HG03045 (cell line): ENCODE results near the gene ABCA2.
"Not testable (repeated sequence)": the region's sequence is repeated elsewhere in the genome, so short reads cannot be mapped to it uniquely, and the experiment has no call there.

ENCODE experiments used
- ATAC-seq: cut with Tn5 transposase; IDR thresholded peaks from one replicate; pipeline ENCODE4 v1.9.1; 2021; ENCODE audit warnings: mild to moderate bottlenecking, moderate library complexity; ENCODE audit not compliant: unreplicated experiment

Gene ABCA2

DNA sequence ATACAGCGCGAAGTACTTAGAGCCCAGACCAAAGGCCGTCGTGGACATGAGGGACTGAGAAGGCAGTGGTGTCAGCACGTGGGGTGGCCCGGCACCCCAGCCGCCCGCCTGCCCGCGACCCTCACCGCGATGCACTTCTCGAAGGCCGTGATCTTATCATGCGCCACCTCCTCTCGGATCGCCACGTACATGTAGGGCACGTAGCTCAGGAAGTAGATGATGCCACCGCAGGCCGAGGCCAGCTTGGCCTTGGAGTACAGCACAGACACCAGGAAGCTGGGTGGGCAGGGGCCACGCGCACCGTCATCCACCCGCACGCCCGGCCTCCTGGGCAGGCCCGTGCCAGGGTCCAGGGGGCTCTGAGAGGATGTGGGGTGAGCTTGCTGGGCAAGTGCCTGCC, 11.0 kb downstream of the ABCA2 start:
- no peak for ATAC-seq

- no peak for ATAC-seq
These were observed 11.6 kb downstream of the ABCA2 start for GRCh38 chr9:137016436-137016835.

GRCh38 chr9:137015976-137016375, 12.1 kb downstream of the ABCA2 start:
- no peak for ATAC-seq

DNA sequence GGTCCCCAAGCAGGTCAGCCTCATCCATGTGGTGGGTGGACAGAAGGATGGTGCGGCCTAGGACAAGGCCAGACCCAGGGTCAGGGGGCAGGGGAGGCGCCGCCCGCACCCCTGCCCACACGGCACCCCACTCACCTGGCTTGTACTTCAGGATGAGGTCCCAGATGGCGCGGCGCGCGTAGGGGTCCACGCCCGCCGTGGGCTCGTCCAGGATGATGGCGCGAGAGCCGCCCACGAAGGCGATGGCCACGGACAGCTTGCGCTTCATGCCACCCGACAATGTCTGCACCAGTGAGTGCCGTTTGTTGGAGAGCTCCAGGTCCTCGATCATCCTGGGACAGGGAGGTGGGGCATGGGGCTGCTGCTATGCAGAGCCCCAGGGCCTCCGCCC, 12.5 kb downstream of the ABCA2 start:
- no peak for ATAC-seq

DNA sequence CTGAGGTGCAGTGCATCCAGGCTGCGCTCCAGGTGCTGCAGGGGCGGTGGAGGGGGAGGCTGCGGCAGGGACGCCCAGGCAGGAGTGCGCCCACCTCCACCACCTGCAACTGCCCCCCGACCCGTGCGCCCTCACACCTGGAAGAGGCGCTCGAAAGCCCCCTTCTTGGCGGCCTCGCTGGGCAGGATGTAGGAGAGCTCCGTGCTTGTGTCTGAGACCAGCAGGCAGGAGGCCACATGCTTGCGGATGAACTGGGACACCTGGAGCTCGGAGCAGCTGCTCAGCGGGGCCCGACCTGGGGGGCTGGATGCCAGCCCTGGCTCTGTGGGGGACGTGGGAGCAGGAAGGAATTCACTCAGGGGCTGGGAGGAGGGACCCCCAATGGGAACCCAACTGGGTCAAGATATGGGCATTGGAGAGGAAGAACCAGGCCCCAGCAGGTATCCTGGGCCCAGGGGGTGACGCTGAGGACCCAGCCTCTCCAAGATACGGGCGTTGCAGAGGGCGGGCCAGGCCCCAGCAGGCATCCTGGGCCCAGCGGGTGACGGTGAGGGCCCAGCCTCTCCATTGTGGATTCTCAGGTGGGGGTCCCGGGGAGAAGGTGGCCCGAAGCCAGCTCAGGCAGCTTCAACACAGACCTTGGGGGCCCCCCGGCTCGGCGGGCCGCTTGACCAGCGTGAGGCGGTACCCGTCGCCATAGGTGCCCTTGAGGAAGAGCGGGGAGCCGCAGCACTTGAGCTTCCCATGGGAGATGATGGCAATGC, 13.1 kb downstream of the ABCA2 start:
- ATAC-seq: no peak

DNA sequence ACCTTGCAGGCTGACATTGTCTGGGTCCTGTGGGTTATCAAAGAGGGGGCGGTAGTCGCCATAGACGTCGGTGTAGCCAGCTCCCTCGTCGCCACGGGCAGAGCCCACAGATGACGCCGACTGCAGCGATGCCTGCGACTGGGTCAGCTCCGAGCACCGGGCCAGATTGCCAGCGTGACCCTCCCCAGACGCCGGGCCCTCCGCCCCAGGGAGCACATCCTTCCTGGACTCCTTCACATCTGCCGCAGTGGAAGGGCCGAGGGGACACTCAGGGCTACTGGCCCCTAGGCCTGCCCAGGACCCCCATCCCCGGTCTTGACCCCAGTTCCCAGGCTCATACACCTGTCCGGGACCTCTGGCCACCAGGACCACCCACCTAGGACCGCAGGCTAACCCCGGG, 13.9 kb downstream of the ABCA2 start:
- ATAC-seq: no peak

GRCh38 chr9:137013571-137013940, 14.5 kb downstream of the ABCA2 start:
- no peak for ATAC-seq

DNA sequence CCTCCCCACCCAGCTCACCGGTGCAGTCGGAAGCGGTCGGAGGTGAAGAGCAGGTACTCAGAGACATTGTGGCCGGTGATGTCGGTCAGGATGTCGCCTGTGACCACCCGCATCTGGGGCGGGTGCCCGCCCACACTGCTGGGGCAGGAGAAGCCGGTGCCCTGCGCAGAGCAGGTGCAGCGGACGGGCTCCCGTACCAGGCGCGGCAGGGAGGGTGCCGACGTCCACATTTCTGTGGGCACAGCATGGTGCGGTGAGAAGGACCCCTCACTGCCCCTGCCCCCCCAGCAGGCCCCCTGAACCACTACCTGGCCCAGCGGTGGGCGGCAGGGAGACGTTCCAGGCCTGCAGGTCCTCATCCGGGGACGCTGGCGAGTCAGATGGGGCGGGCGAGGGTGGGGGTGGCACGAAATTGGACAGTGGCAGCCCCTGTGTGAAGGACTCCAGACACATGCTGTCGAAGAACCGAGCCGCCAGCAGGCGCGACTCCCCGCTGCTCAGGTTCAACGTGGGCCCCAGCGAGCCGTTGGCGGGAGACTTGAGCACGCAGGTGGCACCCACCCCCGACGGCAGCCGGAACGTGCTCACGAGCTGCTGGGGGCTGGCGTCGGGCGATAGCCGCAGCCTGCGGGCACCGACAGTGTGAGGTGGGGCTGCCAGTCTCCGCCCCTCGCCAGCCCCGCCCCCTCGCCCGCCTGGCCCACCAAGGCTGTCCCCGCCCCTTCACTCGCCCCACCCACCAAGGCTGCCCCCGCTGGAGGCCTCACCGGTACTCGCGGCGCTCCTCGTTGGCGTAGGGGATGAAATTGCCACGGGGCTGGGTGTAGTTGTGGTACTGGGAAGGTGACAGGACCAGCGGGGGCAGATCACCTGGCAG, 15.1 kb downstream of the ABCA2 start:
- no peak for ATAC-seq

DNA sequence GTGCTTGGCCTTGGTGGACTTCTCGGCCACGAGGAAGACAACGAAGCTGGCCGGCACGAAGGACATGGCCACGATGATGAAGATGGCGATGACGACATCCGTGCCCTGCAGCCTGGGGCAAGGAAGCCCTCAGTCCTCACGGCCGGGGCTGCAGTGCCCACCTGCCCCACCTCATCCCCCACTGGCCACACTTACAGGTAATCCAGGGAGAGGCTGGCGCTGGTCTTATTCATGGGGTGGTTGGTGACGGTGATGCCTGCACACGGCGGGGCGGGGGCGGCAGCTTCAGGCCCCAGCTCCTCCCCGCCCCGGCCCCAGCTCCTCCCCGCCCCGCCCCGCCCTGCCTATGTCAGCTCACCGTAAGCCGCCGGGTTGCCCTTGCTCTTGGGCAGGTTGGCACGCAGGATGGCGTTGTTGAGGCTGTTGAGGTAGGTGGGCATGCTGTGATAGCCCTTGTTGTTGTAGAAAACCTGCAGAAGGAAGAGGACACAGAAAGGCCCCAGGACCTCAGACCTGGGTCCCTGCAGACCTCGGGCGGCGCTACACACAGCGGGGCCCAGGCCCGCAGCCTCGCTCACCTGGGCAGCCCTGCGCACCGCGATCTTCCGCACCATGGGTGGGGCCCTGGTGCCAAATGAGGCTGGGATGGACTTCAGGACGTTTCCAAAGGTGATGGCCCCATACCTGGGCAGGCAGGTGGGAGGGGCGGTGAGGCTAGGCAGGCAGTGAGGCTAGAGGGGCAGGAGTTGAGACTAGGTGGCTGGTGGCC, 15.9 kb downstream of the ABCA2 start:
- ATAC-seq: no peak

- no peak for ATAC-seq
These were observed 16.9 kb downstream of the ABCA2 start for GRCh38 chr9:137011156-137011555.

DNA sequence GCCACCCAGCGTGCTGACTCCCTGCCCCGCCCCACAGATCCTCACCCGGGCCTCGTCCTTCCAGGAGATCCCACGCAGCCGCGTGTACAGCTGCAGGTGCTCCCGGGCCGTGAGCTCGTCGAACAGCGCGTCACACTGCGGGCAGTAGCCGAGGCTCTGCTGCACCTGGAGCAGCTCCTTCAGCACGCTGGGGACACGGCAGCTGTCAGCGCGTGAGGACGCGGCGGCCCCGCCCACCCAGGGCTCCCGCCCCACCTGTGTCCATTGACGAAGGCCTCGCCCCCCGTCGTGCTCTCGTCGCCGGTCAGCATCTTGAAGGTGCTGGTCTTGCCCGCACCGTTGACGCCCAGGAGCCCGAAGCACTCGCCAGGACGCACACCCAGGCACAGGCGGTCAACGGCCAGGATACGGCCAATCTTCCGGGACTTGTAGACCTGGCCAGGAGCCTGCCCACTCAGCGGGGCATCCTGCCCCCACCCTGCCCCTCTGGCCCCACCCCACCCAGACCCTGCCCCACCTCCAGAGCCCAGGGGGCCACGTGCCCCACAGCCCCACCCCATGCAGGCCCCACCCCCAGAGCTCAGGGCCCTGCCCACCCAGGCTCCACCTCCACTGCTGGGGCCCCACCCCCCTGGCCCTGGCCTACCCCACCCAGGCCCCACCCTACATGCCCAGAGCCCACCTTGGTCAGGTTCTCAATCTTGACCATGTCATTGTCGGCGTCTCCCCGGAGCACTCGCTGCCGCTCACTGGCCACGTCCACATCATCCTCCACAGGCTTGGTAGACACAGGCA, 17.9 kb downstream of the ABCA2 start:
- no peak for ATAC-seq

GRCh38 chr9:137009217-137009616, 18.8 kb downstream of the ABCA2 start:
- ATAC-seq: no peak

- ATAC-seq: no peak
These were observed 19.7 kb downstream of the ABCA2 start for GRCh38 chr9:137008312-137008711.

- ATAC-seq: no peak
These were observed 20.2 kb downstream of the ABCA2 start for GRCh38 chr9:137007816-137008270.

DNA sequence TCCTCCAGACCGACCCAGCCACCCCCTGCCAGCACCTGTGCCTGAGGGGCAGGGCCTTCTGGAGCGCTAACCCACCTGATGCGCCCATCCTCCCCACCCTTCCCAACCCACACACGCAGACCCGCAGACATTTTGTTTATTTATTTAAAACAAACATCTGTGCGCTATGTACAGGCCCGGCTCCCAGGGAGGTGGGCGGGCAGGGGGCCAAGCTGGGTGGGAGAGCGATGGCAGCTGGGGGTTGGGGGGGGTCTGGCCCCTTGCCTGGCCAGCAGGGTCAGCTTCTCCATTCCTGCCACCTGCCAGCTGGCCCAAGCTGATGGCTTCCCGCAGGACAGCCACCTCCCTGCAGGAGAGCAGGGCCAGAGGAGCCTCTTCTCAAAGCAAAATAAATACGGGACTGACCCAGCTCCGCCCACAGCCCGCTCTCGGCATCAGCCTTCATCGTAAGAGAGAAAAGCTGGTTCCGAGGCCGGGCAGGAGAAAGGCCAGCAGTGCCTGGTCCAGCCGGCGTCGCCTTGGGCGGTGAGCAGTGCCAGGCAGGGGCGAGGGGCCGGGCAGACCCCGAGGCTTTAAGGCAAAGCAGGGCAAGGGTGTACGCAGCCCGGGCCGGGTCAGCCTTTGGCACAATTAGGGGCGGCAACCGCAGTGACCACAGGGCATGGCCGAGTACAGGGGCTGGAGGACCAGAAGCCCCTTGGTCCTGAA, 20.8 kb downstream of the ABCA2 start:
- ATAC-seq: no peak

DNA sequence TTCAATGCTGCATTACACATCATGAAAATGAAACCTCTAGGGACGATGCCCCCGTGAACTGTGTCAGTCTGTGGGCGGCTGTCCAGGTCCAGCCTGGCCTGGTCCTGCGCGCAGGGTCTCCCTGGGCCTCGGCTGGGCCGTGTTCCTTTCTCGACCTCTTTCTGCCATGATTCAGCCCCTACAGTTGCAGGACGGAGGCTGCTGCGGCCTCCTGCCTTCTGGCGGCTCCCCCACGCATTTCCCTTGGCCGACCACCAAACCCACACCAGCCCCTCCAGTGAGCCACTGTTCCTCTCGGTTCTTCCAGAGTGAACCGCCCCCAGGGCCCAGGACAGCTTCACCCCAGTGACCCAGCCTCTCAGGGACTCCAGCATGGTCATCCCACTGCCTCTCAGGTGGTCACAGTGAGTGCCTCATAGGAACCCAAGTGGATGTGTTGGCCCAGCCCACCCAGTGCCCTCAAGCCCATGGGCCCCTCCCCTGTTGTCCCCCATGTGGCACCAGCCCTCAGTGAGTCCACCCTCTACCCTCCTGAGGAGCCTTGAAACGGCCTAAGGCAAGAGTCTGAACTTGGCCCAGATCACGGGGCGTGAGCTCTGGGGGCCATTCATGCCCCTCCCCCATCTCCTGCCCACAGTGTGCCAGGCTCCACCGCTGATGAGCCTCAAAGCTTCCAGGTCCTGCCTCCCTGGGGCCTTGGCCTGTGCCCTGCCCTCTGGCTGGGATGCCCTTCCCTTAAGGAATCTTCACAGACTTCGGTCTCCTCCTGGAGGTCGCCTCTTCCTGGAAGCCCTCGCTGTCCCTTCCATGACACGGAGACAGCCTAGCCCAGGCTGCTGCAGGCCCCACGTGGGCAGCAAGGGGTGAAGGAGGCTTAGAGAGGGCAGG, 21.7 kb downstream of the ABCA2 start:
- no peak for ATAC-seq

DNA sequence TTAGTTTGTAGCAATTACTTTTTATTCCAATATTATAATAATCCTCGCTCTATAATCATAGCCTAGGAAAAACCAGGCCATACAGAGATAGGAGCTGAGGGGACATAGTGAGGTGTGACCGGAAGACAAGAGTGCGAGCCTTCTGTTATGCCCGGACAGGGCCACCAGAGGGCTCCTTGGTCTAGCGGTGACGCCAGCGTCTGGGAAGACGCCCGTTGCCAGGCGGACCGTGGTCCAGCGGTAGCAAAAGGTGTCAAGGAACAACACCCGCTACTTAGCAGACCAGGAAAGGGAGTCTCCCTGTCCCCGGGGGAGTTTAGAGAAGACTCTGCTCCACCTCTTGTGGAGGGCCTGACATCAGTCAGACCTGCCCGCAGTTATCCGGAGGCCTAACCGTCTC, 23.8 kb downstream of the ABCA2 start:
- not testable (repeated sequence) for ATAC-seq

DNA sequence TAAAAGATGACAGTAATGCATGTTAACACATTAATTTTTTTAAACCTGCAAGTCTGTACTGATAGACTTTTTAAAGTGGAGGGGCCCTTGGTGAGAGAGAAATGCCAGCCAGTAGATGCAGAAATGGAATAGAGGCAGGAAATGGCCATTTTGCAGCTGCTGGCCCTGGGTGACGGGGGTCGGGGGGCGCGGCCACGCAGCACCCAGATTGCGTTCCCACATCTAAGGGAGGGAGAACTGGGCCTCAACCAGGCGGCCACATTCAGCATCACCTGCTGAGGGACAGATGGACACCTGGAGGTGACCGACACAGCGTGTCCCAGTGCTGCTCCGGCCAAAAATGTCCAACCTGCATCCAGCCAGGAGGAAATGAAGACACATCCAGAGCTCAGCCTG, 25.4 kb downstream of the ABCA2 start:
- ATAC-seq: no peak
